NCI-H1092 (cell line): ENCODE measurements around the gene U2AF1.
"Not testable (repeated sequence)": the region's sequence is repeated elsewhere in the genome, so short reads cannot be mapped to it uniquely, and the experiment has no call there.

Source experiments
- DNase-seq: peaks from one replicate; lab custom pipeline; 2025; lab: John Stamatoyannopoulos, UW

Gene U2AF1, protein sequence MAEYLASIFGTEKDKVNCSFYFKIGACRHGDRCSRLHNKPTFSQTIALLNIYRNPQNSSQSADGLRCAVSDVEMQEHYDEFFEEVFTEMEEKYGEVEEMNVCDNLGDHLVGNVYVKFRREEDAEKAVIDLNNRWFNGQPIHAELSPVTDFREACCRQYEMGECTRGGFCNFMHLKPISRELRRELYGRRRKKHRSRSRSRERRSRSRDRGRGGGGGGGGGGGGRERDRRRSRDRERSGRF

DNA sequence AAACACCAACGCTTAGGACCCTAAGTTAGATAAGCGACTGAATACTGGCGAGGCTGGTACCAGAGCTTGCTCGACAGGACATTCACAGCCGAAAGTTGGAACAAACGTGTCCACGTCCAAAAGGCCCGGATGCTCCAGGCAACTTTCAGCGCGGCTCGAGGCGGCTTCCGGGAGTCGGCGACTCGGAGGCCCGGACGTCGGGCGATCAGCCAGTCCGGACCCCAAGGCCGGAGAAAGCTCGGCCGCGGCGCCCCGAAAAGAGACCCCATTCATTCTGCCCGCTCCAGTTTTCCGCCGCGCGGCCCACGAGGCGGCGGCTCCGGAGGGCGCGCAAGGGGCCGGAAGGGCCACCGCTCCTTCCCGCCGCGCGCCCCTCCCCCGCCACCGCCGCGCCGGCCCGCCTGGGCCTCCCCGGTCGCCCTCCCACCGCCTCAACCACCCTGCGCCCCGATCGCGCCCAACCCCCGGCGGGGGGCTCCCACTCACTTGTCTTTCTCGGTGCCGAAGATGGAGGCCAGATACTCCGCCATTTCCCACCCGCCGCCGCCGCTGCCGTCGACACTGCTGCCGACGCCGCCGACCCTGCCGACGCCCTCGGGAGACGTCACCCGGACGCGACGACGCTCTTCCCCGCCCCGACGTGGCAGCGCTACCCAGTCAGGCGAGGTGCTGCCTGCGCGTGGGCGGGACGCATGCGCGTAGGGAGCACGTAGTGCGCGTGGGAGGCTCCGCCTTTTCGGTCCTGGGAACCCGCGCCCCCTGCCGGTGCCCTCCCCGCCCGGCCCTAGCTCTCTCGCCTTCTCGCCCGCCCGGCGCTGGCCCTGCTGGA lies at the start of gene U2AF1:
Gene U2AF1 (minus strand): TSS at position 606 of the 829 bp plus-strand sequence. CDS start 76 bp downstream, at position 530.
- DNase-seq: not testable (repeated sequence)

DNA sequence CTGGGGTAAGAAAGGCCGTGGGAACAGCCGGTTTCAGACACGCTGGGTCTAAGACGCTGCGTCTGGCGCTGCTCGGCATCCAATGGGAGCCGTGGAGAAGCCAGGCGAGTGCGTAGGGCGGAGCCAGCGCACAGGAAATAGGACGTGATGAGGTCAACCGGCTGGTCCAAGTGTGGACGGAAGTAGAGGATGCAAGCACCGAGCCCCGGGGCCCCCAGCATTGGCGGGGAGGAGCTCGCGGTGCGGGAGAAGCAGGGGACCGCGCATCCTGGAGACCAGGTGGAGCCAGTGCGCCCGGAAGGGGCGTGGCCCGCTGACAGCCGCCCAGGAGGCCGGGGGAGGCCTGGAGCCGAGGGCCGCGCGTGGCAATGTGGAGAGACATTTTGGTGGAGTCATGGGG lies 46.2 kb upstream of the U2AF1 start:
- not testable (repeated sequence) for DNase-seq

DNA sequence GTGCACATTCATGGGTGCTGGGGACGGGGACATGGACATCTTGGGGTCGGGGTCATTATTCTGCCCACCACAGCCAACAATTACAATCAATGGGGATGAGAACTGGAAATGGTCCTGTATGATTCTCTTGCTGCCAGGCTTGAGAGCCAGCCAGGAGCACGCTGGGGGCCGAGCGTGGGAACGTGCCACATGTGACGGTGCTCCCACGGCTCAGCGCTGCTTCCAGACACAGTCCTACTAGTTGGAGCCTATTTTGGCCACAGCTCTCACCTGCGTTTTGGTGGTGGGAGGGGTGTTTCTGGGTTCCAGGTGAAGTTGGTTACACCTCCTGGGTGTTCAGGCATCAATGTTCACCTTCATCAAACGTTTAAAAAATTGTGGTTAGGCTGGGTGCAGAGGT lies 42.0 kb upstream of the U2AF1 start:
- not testable (repeated sequence) for DNase-seq

DNA sequence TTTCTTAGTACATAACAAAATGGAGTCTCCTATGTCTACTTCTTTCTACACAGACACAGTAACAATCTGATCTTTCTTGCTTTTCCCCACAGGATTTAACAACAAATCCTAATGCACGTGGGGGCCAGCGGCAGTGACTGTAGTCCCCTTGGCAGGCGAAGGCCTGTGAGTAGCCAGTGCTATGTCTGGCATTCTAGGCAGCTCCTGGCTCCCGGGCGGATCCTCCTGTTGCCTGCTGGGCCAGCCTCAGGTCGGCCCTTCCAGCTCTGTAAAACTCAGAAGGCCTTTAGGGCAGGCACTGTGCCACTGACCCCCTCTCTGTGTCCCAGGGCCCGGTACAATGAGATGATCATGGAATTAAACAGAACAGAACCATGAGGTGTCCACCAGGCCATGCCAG lies 40.6 kb upstream of the U2AF1 start:
- not testable (repeated sequence) for DNase-seq

DNA sequence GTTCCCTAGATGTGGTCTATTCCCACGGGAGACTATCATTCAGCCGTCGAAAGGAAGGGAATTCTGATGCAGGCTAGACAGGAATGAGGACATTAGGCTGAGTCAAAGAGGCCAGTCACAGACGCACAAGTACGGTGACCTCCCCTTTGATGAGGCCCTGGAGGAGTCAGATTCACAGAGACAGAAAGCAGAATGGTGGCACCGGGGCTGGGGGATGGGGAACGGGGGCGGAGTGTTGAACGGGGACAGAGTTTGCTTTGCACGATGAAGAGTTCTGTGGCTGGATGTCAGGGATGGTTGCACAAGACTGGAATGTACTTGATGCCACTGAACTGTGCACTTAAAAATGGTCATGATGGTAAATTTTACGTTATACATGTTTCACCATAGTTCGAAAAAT lies 39.3 kb upstream of the U2AF1 start:
- DNase-seq: not testable (repeated sequence)

DNA sequence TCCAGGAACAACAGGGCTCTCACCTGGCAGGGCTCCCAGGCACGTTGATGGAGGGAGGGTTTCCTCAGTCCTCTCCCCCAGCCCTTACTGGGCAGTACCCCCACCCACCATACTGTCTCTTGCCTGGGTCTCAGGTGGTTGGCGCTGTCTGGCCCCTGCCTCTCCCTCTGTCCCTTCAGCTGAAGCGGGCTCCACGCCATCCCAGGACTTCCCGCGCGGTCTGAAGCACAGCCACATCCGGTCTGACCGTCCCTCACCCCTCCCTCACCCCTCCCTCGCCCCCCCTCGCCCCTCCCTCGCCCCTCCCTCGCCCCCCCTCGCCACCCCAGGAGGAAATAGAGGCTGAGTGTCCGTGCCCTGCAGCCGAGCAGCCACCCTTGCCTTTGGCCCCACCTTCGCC lies 34.0 kb upstream of the U2AF1 start:
- DNase-seq: not testable (repeated sequence)

DNA sequence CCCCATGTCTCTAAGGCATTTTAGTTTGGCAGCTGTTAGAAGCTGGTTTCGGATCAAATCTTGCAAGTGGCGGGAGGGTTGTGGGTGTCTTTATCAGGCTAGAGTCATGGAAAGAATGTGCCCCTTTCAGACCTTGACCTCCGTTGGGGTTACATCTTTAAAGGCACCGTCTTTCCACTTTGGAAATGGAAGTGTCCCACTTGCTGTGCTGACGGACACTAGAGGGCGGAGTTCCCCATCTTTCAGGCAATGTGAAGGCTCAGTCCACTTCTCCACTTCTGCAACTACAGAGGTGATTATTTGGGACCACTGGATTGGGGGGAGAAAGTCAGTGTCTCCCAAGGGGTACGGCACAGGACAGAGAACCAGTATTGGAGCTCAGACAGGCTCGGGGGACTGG lies 31.6 kb upstream of the U2AF1 start:
- not testable (repeated sequence) for DNase-seq

DNA sequence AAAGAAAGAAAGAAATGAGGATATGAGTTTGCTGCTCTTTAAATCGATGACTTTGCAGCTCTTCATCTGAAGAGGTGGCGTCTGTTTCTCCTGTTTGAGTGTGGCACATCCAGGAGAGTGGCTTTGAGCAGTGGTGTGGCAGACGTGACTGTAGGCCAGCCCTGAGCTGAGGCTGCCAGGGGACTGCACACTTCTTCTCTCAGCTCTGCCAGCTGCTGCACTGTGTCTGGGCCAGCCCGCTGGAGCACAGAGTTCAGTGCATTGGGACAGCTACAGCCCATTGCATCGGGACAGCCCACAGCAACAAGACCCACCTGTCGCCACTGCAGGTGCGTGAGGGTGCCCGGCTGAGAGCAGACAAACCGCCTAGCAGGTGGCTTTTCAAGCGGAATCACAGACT lies 27.1 kb upstream of the U2AF1 start:
- not testable (repeated sequence) for DNase-seq

DNA sequence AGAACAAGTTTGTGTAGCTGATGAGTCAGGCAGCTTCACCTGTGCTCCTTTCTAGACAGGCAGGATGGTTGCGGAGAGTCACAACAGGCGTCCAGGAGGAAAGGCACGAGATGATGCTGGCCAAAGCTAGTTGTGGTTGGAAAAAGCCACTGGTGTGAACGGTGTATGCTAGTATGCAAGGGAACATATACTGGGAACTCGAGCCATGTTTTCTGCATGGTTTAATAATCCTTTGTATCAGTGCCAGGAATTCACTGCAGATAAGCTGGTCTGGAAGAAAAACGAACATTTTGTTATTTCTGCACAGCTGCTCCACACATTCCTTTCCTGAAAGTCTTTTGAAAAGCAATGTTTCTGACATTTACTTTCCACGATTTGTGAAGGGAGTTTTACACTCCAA lies 22.7 kb upstream of the U2AF1 start:
- not testable (repeated sequence) for DNase-seq

DNA sequence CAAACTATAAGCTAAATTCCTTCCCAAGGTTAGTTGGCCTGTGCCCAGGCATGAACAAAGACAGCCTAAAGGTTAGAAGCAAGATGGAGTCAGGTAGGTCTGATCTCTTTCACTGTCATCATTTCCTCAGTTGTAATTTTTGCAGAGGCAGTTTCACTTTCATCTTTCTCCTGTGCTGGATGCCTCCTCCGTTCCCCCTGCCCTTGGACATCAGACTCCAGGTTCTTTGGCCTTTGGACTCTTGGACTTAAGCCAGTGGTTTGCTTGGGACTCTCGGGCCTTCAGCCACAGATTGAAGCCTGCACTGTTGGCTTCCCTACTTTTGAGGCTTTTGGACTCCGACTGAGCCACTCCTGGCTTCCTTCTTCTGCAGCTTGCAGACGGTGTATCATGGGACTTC lies 8.6 kb upstream of the U2AF1 start:
- not testable (repeated sequence) for DNase-seq

DNA sequence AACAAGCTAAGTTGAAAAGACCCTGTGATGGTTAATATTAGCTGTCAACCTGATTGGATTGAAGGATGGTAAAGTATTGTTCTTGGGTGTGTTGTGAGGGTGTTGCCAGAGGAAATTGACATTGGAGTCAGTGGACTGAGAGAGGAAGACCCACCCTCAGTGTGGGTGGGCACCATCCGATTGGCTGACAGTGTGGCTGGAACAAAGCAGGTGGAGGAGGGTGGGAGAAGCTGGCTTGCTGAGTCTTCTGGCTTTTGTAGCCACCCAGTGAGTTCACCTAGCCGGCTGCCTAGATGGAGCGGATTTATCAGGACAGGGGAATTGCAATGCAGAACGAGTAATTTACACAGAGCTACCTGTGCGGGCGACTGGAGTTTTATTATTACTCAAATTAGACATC lies 7.1 kb upstream of the U2AF1 start:
- DNase-seq: not testable (repeated sequence)

DNA sequence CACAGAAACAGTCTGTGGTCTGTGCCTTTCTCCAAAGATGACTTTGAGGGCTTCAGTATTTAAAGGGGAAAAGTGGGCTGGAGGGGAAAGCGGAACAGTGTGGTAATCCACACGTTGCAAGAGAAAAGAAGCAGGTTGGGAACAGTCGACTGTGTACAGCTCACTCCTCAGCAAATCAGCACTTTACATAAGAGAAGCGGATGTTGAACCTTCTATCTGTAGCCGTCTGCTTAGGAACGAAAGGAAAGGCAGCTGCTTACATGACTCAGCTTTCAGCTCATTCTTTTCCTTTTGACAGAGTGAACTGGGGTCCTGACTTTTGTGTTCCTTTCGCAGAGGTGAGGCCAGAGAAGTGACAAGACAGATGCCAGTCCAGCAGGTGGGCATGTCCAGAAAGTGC lies 1.6 kb upstream of the U2AF1 start:
- DNase-seq: not testable (repeated sequence)

DNA sequence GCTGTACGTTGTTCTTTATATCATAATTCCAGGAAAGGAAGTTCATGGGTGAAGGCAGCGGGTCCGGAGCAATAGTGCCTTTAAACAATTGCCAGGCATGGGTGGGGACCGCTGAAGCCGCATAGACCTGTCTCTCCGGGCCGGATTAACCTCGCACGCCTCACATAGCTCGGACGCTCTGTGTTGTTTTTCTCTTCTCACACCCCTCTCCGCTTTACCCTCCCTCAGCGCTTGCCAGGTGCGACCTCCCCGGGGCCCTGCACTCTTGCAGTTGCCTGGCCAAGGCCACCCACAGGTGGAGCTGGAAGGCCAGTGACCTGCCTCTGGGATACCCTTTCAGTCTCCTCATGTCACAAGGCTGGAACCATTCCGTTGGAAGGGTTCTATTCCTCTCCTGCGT lies 807 bp upstream of the U2AF1 start:
- DNase-seq: not testable (repeated sequence)

DNA sequence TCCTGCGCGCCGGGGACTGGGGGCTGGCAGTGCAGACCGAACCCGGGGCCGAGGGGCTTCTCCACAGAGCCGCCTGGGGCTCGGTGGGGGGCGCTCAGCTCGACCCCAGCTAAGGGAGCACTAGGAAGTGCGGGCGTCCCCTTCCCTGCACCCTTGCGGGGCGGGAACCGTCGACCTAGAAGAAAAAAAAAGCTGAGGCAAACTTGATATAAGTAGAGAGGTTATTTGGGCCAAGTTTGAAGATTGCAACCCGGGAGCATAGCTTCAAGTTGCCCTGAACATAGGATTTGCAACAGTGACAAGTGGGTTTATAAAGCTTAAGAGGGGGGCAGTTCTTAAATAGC lies 396 bp upstream of the U2AF1 start:
- not testable (repeated sequence) for DNase-seq

DNA sequence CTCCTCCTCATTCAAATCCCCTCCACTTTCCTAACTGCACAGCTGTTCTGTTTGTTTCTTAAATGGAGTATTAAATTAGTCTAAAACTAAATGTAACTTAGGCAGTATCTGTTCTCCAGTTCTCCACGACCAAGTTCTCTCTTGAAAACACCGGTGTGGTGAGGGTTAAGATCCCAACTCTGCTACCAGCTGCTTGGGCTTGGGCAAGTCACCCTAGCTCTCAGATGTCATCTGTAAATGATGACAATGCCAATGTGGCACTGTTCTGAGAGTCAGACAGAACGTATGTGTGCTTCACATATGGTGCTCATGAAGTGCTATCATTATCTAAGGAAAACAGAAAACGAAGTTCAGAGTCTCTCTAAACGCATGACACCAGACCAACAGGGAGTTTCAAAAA lies 2.7 kb downstream of the U2AF1 start:
- not testable (repeated sequence) for DNase-seq

DNA sequence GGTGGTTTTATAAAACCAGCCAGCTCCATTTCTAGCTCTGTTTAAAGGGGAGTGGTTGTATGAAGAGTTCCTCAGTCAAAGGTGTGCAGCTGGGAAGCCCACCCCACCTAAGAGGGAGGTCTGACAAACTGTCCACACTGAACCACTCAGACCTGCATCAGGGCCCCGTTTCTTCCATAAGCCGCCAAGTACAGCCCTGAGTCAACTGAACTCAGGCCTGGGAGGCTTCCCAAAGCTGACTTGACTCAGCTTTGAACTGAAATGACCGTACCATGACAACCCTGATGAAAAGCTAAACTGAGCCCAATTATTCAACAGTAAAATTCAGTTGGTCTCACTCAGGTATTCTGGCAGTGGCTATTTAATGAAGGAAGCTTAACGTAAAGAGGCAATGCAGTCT lies 5.1 kb downstream of the U2AF1 start:
- DNase-seq: not testable (repeated sequence)

DNA sequence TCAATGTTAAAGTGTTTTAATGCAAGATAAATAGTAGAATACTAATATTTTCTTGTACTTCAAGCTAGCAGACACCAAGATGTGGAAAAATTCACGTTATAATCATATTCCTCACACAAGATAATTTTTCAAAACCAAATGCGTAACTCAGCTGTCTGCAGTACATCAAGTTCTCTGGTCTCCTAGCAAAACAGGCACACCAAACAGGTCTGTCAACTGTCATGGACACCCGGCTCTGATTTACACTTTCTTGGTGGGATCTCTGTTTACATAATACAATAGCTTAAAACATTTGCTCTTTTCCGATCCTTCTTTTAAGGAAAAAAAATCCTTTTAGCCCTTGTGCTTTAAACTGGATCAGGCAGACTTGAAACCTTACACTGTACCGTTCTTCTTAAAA lies 5.7 kb downstream of the U2AF1 start:
- DNase-seq: not testable (repeated sequence)

DNA sequence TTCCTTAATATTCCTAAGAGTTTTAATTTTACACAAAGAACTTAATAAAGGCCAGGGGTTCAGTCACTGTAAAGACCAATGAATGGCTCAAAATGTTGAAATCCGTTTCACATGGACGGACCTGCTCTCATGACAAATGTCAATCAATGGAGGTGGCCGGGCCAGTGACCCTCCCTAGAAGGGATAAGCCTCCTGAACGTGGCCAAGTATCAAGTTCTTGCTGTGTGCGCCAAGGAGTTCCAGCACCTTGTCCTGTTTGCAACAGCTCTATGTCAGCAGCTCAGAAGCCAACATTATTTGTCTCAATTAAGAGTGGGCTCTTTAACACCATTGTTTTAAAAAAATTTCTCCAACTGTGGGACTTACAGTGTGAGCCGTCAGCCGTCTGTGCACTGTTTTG lies 6.4 kb downstream of the U2AF1 start:
- not testable (repeated sequence) for DNase-seq

DNA sequence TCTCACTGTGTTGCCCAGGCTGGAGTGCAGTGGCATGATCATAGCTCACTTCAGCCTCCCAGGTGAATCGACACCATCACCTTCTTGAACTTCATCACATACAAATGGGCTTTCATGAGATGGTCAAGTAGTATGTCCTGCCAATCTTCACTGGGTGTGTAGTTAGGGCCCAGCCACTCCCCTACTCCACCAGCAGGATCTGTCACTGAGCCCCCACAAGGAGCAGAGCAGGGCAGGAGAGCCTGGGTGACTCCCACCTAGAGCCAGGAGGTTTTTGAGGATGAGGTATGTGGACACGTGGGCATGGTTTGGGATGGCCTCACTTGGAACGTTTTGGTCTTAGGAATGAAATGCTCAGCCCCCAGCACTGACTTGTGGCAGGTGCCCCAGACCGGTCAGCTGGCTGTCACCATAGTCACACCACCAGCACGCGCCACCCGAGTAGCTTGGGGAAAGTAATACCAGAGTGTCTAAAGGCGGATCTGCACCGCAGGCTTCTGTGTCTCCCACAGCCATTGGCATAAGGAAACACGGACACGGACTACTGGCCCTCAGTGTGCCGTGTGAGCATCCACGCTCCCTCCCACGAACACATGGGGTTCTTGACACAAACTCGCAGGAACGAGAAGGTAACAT lies 15.3 kb downstream of the U2AF1 start:
- DNase-seq: not testable (repeated sequence)

DNA sequence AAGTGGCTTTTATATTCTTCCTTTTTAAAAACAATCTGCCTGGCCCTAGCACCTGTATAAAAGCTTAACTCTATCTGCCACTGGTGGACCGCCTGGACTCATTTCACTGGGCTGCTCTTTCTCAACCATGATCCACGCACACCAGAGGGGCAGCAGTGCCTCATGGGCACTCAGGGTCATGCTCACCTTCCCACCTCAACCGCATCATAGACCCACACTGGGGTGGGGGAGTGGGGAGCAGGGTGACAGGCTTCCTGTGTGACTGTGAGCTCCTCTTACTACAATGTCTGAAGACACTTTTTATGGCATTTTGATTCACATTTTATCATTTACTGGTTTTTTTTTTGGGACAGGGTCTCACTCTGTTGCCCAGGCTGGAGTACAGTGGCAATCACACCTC lies 16.4 kb downstream of the U2AF1 start:
- not testable (repeated sequence) for DNase-seq

DNA sequence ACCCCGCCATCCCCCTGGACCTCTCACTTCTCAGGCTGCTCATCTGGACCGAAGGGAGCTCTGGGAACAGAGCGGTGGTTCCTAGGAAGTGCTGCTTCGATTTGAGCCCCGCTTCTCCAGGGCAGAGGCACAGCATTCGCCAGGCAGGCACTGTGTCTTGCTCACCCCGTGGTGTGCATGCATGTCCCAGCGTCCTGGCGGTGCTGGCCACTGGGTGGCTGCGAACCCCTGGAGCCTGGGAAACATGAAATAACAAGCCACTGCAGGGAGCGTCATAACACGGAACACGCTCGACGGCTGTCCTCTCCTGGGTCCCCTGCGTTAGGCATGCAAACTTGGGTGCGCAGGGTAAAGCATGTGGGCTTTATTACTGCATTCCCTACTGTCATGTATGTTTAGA lies 17.9 kb downstream of the U2AF1 start:
- DNase-seq: not testable (repeated sequence)

DNA sequence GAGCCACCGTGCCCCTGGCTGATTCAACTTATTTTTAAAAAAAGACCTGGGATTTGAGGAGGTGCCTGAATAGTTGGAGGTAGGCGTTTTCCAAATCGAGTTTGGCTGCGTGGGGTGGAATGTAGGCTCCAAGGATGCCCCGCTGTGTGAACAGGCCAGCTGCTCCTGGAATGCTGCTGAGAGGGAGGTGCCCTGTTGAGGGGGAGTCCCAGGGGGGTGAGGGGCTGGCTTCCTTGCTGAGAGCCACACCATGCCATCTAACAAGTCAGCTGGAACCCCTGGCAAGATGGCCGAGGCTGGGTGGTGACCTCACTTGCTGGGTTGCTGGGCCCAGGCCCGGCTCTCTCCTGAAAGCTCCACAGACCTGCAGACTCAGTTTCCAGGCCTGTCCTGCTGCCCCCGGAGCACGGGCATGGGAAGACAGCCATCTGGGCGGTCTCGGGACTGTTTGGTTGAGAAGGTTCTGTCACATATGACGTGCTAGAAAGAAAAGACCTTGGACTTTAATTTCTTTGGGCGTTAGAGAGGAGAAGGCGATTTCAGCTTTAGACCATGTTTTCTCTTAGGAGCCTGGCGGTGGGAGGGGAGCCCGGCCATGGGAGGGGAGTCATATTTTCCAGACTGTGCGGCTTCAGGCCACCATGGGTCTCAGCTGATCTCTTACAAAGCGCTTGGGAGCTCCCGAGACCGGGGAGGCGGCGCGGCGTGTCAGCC lies 24.6 kb downstream of the U2AF1 start:
- not testable (repeated sequence) for DNase-seq
